Measurements from ENCODE around the gene MMP10. TPM values are rescaled to one million over a fixed set of nuclear protein-coding genes. Genes with fewer than 3 reads are reported as not detected.
A peak's percentile ranks its signal among the peaks of the same experiment; 100 is the strongest.

MMP10 gene
- total RNA-seq (2014; rRNA removed; shearing (Covaris generic)), result not detected in 2 replicates

GRCh38 chr11:102780491-102780918 is at the start of gene MMP10:
Gene MMP10 (minus strand): TSS chr11:102780628. CDS start chr11:102780591, 37 bp downstream.
- Histone ChIP-seq H3K9me3 (replicated peaks) (no peaks in the 10 kb centered on the region), H3K4me3 (no peak within 1 kb of the TSS), H3K36me3 (no peaks in the 10 kb centered on the region), H3K27me3 (no peaks in the 10 kb centered on the region), H3K27ac (no peak within 1 kb of the TSS), H3K4me1 (no peaks in the 10 kb centered on the region)
- peak in 1 of 2 experiments; percentile 25 for DNase-seq

- no peak for DNase-seq
- Histone ChIP-seq H3K36me3 (no peaks in the 10 kb centered on the region), H3K9me3 (replicated peaks) (no peaks in the 10 kb centered on the region), H3K4me1 (no peaks in the 10 kb centered on the region), H3K27ac (no peak overlapping the region), H3K27me3 (no peaks in the 10 kb centered on the region), H3K4me3 (no peak overlapping the region)
Measured at GRCh38 chr11:102829316-102830000, 49.0 kb upstream of the MMP10 start.

- H3K4me1 ChIP-seq, result no peaks in the 10 kb centered on the region
- no peaks in the 10 kb centered on the region for H3K27me3 ChIP-seq
- DNase-seq, result no peak
- H3K9me3 ChIP-seq (replicated peaks), result no peaks in the 10 kb centered on the region
- H3K27ac ChIP-seq, result no peak overlapping the region
- no peaks in the 10 kb centered on the region for H3K36me3 ChIP-seq
- H3K4me3 ChIP-seq, result no peak overlapping the region
Measured at GRCh38 chr11:102824556-102824955, 44.1 kb upstream of the MMP10 start.

DNA sequence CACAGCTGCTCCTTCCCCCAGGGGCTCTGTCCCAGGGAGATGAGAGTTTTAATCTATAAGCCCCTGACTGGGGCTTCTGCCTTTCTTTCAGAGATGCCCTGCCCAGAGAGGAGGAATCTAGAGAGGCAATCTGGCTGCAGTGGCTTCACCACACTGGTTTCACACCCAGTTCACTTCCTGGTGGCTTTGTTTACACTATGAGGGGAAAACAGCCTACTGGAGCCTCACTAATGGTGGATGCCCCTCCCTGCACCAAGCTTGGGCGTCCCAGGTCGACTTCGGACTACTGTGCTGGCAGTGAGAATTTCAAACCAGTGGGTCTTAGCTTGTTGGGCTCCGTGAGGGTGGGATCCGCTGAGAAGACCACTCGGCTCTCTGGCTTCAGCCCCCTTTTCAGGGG is 39.1 kb upstream of the MMP10 start:
- Histone ChIP-seq H3K4me3 (no peak overlapping the region), H3K27me3 (no peaks in the 10 kb centered on the region), H3K4me1 (no peaks in the 10 kb centered on the region), H3K27ac (no peak overlapping the region), H3K9me3 (replicated peaks) (no peaks in the 10 kb centered on the region), H3K36me3 (no peaks in the 10 kb centered on the region)
- no peak for DNase-seq

- H3K36me3 ChIP-seq, result no peaks in the 10 kb centered on the region
- H3K27me3 ChIP-seq, result no peaks in the 10 kb centered on the region
- no peak overlapping the region for H3K4me3 ChIP-seq
- DNase-seq, result no peak
- peaks cover 10% of the 10 kb centered on the region for H3K4me1 ChIP-seq
- no peaks in the 10 kb centered on the region for H3K9me3 ChIP-seq (replicated peaks)
- no peak overlapping the region for H3K27ac ChIP-seq
Measured at GRCh38 chr11:102813484-102813883, 33.1 kb upstream of the MMP10 start.

- H3K9me3 ChIP-seq (replicated peaks), result no peaks in the 10 kb centered on the region
Measured at GRCh38 chr11:102812188-102812587, 31.8 kb upstream of the MMP10 start.

DNA sequence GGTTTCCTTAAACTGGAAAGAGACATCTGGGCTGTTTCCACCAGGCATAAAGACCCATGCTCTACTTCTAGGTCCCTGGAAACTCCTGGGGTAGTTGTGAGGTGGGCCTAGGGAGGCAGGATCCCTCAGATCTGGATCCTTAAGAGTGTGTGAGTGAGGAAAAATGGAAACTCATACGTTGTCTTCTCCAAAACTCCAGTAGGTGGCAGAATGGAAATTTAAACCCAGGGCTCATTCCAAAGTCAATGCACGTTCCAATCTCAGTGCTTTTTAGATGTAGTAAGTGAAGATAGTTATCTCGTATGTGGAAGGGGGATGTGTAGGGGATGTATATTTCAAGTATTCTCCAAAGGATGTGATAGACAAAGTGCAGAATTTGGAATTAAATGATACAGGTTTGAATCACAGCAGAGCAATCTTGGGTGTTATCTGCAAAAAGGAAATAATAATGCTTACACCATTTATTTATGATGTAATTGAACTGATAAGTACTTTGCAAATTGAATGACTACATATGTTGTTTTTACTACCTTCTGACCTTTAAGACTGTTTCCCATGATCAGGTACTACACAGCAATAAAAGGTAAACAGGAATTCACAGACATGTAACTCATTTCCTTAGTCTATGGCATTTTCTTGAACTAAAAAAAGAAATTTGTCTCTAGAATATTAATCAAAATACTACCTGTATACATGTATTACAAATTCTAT is 30.7 kb upstream of the MMP10 start:
- Histone ChIP-seq H3K27me3 (no peaks in the 10 kb centered on the region), H3K9me3 (replicated peaks) (no peaks in the 10 kb centered on the region), H3K4me1 (peaks cover 10% of the 10 kb centered on the region), H3K27ac (no peak overlapping the region), H3K4me3 (no peak overlapping the region), H3K36me3 (no peaks in the 10 kb centered on the region)
- DNase-seq, result peak in 1 of 2 experiments; percentile 54

More at GRCh38 chr11:102812188-102812587, 31.8 kb upstream of the MMP10 start:
- no peaks in the 10 kb centered on the region for H3K36me3 ChIP-seq
- no peaks in the 10 kb centered on the region for H3K27me3 ChIP-seq
- peaks cover 10% of the 10 kb centered on the region for H3K4me1 ChIP-seq
- H3K27ac ChIP-seq, result no peak overlapping the region
- H3K4me3 ChIP-seq, result no peak overlapping the region
- DNase-seq, result no peak

GRCh38 chr11:102809971-102810370 is 29.5 kb upstream of the MMP10 start:
- no peak overlapping the region for H3K27ac ChIP-seq
- H3K4me3 ChIP-seq, result no peak overlapping the region
- no peaks in the 10 kb centered on the region for H3K9me3 ChIP-seq (replicated peaks)
- peaks cover 10% of the 10 kb centered on the region for H3K4me1 ChIP-seq
- H3K27me3 ChIP-seq, result no peaks in the 10 kb centered on the region
- no peak for DNase-seq
- H3K36me3 ChIP-seq, result no peaks in the 10 kb centered on the region

DNA sequence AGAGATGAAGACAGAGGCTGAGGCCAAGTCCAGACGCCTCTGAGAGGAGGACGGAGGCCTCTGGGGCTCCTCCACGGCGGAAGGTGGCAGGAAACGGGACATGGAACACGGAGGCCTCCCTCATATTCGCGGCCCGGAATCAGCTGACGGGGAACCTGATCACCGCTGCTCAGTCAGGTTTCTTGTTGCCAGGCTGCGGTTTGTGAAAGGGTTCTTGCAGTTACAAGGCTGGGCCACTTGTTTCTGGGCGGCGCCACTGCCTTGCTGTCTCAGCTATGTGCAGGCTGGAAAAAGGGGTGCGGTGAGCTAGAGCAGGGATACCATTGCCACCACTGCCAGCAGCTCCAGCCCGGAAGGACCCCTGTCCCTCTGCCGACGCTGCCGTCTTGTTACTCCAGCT is 27.5 kb upstream of the MMP10 start:
- no peak for DNase-seq
- Histone ChIP-seq H3K4me3 (no peak overlapping the region), H3K4me1 (peaks cover 10% of the 10 kb centered on the region), H3K36me3 (no peaks in the 10 kb centered on the region), H3K27ac (no peak overlapping the region), H3K9me3 (replicated peaks) (no peaks in the 10 kb centered on the region), H3K27me3 (no peaks in the 10 kb centered on the region)

- Histone ChIP-seq H3K4me3 (no peak overlapping the region), H3K9me3 (replicated peaks) (no peaks in the 10 kb centered on the region), H3K36me3 (no peaks in the 10 kb centered on the region), H3K27me3 (no peaks in the 10 kb centered on the region), H3K27ac (no peak overlapping the region), H3K4me1 (peaks cover 10% of the 10 kb centered on the region)
- DNase-seq, result no peak
Measured at GRCh38 chr11:102806296-102806695, 25.9 kb upstream of the MMP10 start.

- Histone ChIP-seq H3K4me1 (no peaks in the 10 kb centered on the region), H3K27ac (no peak overlapping the region), H3K27me3 (no peaks in the 10 kb centered on the region), H3K9me3 (replicated peaks) (no peaks in the 10 kb centered on the region), H3K36me3 (no peaks in the 10 kb centered on the region), H3K4me3 (no peak overlapping the region)
- DNase-seq, result no peak
Measured at GRCh38 chr11:102802341-102802740, 21.9 kb upstream of the MMP10 start.

DNA sequence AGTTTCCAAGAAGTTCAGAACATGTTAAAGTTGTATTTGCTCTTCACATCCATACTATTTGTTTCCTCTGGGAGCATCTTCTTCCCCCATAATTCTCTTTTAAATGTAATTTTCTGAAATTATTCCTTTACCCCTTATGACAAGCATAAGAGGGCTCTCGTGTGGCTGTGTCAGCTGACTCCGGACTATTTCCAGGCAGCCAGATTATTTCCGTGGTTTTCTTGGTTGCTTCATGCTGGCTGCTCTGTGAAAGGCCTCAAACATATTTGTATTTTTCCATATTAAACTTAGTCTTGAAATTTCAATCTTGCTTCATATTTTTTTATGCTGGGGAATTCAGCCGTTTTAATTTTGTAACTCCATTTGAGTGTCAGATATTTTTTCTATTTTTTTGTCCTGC is 20.3 kb upstream of the MMP10 start:
- Histone ChIP-seq H3K27me3 (no peaks in the 10 kb centered on the region), H3K4me1 (no peaks in the 10 kb centered on the region), H3K27ac (no peak overlapping the region), H3K36me3 (no peaks in the 10 kb centered on the region), H3K9me3 (replicated peaks) (no peaks in the 10 kb centered on the region), H3K4me3 (no peak overlapping the region)
- no peak for DNase-seq

DNA sequence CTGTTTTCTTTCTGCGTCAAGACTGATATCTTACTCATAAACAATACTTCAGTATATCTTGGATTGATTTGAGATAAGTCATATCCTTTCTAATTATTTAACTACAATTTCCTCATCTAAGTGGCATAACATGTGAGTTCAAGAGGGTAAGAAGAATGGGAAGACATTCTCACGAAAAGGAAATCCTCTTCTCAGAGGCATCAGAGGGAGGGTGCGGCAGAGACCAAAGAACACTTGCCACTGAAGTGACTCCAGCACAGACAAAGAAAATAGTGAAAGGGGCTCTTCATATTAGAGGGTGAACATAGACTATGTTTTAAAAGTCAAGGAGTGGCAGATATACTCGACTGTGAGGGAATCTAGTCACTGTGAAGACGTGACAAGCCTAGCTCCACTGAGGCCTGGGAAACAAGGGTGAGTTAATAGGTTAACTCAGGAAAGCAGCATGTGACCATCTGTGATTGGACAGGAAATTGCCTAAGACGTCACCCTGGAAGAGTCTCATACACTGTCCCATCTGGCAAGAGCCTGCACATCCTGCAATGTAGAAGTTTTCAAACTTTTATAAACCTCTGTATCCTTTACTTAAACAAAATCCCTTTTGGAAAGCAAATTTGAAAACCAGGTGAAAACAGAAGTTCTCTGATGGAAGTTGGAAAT is 19.4 kb upstream of the MMP10 start:
- Histone ChIP-seq H3K36me3 (no peaks in the 10 kb centered on the region), H3K27me3 (no peaks in the 10 kb centered on the region), H3K27ac (no peak overlapping the region), H3K4me3 (no peak overlapping the region), H3K4me1 (no peaks in the 10 kb centered on the region), H3K9me3 (replicated peaks) (no peaks in the 10 kb centered on the region)
- no peak for DNase-seq

DNA sequence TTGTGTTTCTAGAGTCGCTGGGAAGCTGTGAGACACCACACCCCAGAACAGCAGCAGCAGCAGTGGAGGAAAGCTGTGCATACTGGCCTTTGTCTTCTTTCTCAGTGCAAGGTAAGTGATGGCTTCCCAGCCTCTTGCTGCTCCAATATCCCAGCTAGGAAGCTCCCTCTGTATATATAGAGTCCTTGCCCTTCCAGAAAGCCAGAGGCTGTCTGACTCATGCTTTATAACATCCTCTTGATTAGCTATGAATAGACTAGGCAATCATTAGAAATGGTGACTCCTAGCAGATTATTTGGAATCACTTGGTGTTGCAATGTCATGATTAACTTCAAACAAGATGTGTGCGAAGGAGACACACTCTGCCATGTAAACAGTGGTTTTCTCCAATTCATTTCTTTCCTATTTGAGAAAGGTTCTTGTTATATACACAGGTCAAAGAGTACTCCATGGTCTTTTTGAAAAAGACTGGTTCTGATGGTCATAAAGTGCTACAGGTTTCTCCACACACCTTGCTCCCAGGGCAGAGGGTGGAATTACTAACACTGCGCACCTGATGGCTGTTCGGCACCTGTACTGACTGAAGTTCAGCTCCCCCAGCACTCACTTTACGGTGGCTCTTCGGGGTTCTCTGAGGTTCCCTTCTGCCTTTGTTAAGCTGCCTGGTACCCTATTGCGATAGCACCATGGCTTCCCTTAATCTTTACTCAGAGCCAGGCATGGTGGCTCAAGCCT is 17.8 kb upstream of the MMP10 start, which contains the start of gene MMP1:
TSS of gene MMP1 (minus strand) at position 149 of the 735 bp plus-strand sequence. CDS start at position 81, 68 bp downstream.
- no peaks in the 10 kb centered on the region for H3K4me1 ChIP-seq
- H3K9me3 ChIP-seq (replicated peaks), result no peaks in the 10 kb centered on the region
- no peak within 1 kb of the TSS for H3K4me3 ChIP-seq
- no peak within 1 kb of the TSS for H3K27ac ChIP-seq
- H3K27me3 ChIP-seq, result no peaks in the 10 kb centered on the region
- no peak for DNase-seq
- H3K36me3 ChIP-seq, result no peaks in the 10 kb centered on the region

All from SJCRH30 (cell line).